ENCODE data around the gene MOGAT2. TPM values are rescaled to one million over a fixed set of nuclear protein-coding genes. Genes with fewer than 3 reads are reported as not detected.

Gene MOGAT2
- total and polyA plus RNA-seq, 2 of the 13 experiments (the other 11 are each of a cell fraction or from before 2014, with no cell fraction given) = 27.2 to 27.8 TPM

DNA sequence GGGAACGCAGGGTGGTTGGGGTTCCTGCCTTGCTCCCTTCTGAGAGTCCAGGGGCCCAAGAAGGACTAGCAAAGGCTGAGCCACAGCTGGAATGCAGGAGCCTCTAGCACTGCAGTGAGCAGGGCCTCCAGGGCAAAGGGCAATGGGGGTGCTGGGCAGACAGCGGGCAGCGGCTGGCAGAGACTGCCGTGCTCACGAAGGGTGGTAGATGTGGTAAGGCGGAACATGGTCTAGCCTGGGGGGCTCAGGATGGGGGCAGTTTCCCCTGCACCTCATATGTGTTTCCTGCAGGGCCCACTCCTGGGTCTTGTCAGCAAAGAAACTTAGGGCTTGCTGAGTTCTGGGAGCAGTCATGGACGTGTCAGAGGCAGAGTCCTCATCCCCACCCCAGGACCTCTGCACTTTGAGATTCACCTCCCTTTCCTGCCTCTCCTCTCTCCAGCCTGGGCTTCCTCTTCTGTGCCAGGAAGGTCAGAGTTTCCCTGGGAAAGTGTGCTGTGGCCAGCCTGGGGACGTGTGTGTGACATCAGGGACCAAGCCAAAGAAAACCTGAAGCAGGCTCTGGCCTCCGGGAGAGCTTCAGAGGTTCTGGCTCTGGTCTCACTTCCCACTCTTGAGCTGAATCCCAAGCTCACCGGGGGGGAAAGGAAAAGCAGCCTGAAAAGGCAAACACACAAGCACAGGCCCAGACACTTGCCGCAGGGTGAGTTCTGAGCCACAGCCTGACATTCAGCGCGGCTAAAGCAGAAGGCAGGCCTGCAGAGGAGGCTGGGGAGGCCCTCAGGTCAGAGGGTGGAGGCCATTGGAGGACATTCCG, 4.4 kb downstream of the MOGAT2 start (continued):
- no peak for TF ChIP-seq U2AF2 (IDR thresholded peaks at IDR 0.05; ENCODE audit: low read depth, low read length)
- no peak for TF ChIP-seq ZBTB20 (CRISPR knock-in tag; IDR thresholded peaks at IDR 0.05; ENCODE audit: borderline replicate concordance, low read depth)
- TF ChIP-seq, protein P1, sequence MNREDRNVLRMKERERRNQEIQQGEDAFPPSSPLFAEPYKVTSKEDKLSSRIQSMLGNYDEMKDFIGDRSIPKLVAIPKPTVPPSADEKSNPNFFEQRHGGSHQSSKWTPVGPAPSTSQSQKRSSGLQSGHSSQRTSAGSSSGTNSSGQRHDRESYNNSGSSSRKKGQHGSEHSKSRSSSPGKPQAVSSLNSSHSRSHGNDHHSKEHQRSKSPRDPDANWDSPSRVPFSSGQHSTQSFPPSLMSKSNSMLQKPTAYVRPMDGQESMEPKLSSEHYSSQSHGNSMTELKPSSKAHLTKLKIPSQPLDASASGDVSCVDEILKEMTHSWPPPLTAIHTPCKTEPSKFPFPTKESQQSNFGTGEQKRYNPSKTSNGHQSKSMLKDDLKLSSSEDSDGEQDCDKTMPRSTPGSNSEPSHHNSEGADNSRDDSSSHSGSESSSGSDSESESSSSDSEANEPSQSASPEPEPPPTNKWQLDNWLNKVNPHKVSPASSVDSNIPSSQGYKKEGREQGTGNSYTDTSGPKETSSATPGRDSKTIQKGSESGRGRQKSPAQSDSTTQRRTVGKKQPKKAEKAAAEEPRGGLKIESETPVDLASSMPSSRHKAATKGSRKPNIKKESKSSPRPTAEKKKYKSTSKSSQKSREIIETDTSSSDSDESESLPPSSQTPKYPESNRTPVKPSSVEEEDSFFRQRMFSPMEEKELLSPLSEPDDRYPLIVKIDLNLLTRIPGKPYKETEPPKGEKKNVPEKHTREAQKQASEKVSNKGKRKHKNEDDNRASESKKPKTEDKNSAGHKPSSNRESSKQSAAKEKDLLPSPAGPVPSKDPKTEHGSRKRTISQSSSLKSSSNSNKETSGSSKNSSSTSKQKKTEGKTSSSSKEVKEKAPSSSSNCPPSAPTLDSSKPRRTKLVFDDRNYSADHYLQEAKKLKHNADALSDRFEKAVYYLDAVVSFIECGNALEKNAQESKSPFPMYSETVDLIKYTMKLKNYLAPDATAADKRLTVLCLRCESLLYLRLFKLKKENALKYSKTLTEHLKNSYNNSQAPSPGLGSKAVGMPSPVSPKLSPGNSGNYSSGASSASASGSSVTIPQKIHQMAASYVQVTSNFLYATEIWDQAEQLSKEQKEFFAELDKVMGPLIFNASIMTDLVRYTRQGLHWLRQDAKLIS (CRISPR knock-in tag; IDR thresholded peaks at IDR 0.05) = no peak
- no peak for TF ChIP-seq ISX (CRISPR knock-in tag; conservative IDR thresholded peaks at IDR 0.05)
- TF ChIP-seq TARDBP (CRISPR knock-in tag; IDR thresholded peaks at IDR 0.05) = 0 out of 2 replicates have a peak, but pooled peaks have one; percentile 37
- TF ChIP-seq, protein P2, sequence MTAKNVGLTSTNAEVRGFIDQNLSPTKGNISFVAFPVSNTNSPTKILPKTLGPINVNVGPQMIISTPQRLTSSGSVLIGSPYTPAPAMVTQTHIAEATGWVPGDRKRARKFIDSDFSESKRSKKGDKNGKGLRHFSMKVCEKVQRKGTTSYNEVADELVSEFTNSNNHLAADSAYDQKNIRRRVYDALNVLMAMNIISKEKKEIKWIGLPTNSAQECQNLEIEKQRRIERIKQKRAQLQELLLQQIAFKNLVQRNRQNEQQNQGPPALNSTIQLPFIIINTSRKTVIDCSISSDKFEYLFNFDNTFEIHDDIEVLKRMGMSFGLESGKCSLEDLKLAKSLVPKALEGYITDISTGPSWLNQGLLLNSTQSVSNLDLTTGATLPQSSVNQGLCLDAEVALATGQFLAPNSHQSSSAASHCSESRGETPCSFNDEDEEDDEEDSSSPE (CRISPR knock-in tag; IDR thresholded peaks at IDR 0.05) = no peak
- TF ChIP-seq ZNF496 (CRISPR knock-in tag; IDR thresholded peaks at IDR 0.05; ENCODE audit: insufficient replicate concordance) = no peak
- TF ChIP-seq KDM3A (CRISPR knock-in tag; IDR thresholded peaks at IDR 0.05; ENCODE audit: low read depth) = peak; percentile 55; the same call in 1 of the 2 replicates
- TF ChIP-seq HIC2 (CRISPR knock-in tag; IDR thresholded peaks at IDR 0.05; ENCODE audit: low read depth) = peak; percentile 98
- TF ChIP-seq RELA (CRISPR knock-in tag; IDR thresholded peaks at IDR 0.05) = no peak
- TF ChIP-seq SSRP1 (CRISPR knock-in tag; IDR thresholded peaks at IDR 0.05) = no peak
- TF ChIP-seq ZBTB1 (CRISPR knock-in tag; IDR thresholded peaks at IDR 0.05; ENCODE audit: borderline replicate concordance) = no peak
- no peak for TF ChIP-seq THYN1 (CRISPR knock-in tag; IDR thresholded peaks at IDR 0.05; ENCODE audit: borderline replicate concordance, low read depth)
- TF ChIP-seq, protein P3, sequence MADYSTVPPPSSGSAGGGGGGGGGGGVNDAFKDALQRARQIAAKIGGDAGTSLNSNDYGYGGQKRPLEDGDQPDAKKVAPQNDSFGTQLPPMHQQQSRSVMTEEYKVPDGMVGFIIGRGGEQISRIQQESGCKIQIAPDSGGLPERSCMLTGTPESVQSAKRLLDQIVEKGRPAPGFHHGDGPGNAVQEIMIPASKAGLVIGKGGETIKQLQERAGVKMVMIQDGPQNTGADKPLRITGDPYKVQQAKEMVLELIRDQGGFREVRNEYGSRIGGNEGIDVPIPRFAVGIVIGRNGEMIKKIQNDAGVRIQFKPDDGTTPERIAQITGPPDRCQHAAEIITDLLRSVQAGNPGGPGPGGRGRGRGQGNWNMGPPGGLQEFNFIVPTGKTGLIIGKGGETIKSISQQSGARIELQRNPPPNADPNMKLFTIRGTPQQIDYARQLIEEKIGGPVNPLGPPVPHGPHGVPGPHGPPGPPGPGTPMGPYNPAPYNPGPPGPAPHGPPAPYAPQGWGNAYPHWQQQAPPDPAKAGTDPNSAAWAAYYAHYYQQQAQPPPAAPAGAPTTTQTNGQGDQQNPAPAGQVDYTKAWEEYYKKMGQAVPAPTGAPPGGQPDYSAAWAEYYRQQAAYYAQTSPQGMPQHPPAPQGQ (CRISPR knock-in tag; IDR thresholded peaks at IDR 0.05; ENCODE audit: borderline replicate concordance) = no peak
- no peak for TF ChIP-seq REL (CRISPR knock-in tag; conservative IDR thresholded peaks at IDR 0.05)
- no peak for TF ChIP-seq NR3C1 (CRISPR knock-in tag; IDR thresholded peaks at IDR 0.05)
- TF ChIP-seq ZNF563 (CRISPR knock-in tag; IDR thresholded peaks at IDR 0.05) = no peak
- no peak for TF ChIP-seq ARNT (IDR thresholded peaks at IDR 0.05)
- TF ChIP-seq RFX5 (IDR thresholded peaks at IDR 0.05; ENCODE audit: low read depth, low read length) = no peak
- TF ChIP-seq TEAD3 (CRISPR knock-in tag; optimal IDR thresholded peaks at IDR 0.05; ENCODE audit: borderline replicate concordance) = peak; percentile 77
